H1 (cell line): ENCODE data around the gene ARSB. TPM values are rescaled to one million over a fixed set of nuclear protein-coding genes. Genes with fewer than 3 reads are reported as not detected.

Source experiments
- CTCF ChIA-PET: fragments of 300-600 bp; sonication (Branson Sonifier 250); formaldehyde crosslinking; loops from one replicate; lab custom pipeline; 2021; ENCODE audit not compliant: partially characterized antibody; lab: Charles Lee
- POLR2A ChIA-PET: fragments of 300-600 bp; sonication (Branson Sonifier 250); formaldehyde crosslinking; loops from one replicate; lab custom pipeline; 2021; ENCODE audit warnings: inconsistent platforms; ENCODE audit not compliant: partially characterized antibody; lab: Charles Lee
- DNase-seq, 2 experiments: peaks; one replicate each; pipeline versions ENCODE4 v3.0.0 to v3.0.0-alpha.2; 2010 to 2022; ENCODE audit warnings: low spot score in 2 of 2, low read depth in 1 of 2, mixed read lengths in 1 of 2
- FAIRE-seq: peaks from 2 replicates; lab custom pipeline; 2011; peaks lifted over from hg19 to GRCh38; lab: Jason Lieb, UNC
- H2AFZ ChIP-seq: 2 replicates; pipeline ENCODE4 v1.8.1; 2012; ENCODE audit warnings: low read length, inconsistent platforms
- H2AK5ac ChIP-seq: 2 replicates; pipeline ENCODE4 v1.6.1; 2013; ENCODE audit warnings: low read depth, low read length
- H2BK120ac ChIP-seq: replicated peaks from 2 replicates; pipeline ENCODE3; 2013; ENCODE audit warnings: low read depth, low read length, inconsistent platforms
- H2BK12ac ChIP-seq: 2 replicates; pipeline ENCODE4 v1.6.1; 2013; ENCODE audit warnings: low read depth, low read length
- H2BK15ac ChIP-seq: 2 replicates; pipeline ENCODE4 v1.6.1; 2013; ENCODE audit warnings: low read length
- H2BK20ac ChIP-seq: 2 replicates; pipeline ENCODE4 v1.6.1; 2013; ENCODE audit warnings: low read length
- H2BK5ac ChIP-seq: 2 replicates; pipeline ENCODE4 v1.6.1; 2013; ENCODE audit warnings: low read depth, low read length
- H3K14ac ChIP-seq: 2 replicates; pipeline ENCODE4 v1.6.1; 2013; ENCODE audit warnings: inconsistent platforms; ENCODE audit not compliant: insufficient read length
- H3K18ac ChIP-seq: 2 replicates; pipeline ENCODE4 v1.6.1; 2013; ENCODE audit warnings: low read length; ENCODE audit errors: extremely low read depth
- H3K23ac ChIP-seq: 2 replicates; pipeline ENCODE4 v1.6.1; 2013; ENCODE audit warnings: inconsistent platforms; ENCODE audit not compliant: insufficient read length
- H3K23me2 ChIP-seq: 2 replicates; pipeline ENCODE4 v1.6.1; 2013; ENCODE audit warnings: low read depth, low read length
- H3K27ac ChIP-seq: 2 replicates; pipeline ENCODE4 v1.6.1; 2011; ENCODE audit warnings: low read depth, low read length, inconsistent platforms
- H3K27me3 ChIP-seq, 4 experiments: replicated peaks in 1 of 4; 1 replicate in 1 of 4; 2 replicates in 3 of 4; pipeline versions ENCODE4 v1.6.1 to v1.8.1; 2011 to 2013; ENCODE audit warnings: low read length in 3 of 4, mild to moderate bottlenecking in 3 of 4, inconsistent platforms in 2 of 4, mixed read lengths in 2 of 4, moderate library complexity in 1 of 4; ENCODE audit not compliant: control insufficient read depth in 3 of 4, insufficient read depth in 3 of 4; ENCODE audit errors: extremely low read depth in 1 of 4
- H3K36me3 ChIP-seq, 4 experiments: 2 replicates each; pipeline versions ENCODE4 v1.6.1 to v1.8.1; 2011 to 2013; ENCODE audit warnings: mild to moderate bottlenecking in 4 of 4, low read length in 3 of 4, moderate library complexity in 2 of 4, control low read depth in 1 of 4, inconsistent platforms in 1 of 4; ENCODE audit not compliant: insufficient read depth in 4 of 4, control insufficient read depth in 2 of 4
- H3K4ac ChIP-seq: replicated peaks from 2 replicates; pipeline ENCODE3; 2013; ENCODE audit warnings: low read length, low read depth, mixed read lengths, inconsistent platforms; ENCODE audit not compliant: insufficient read length
- H3K4me1 ChIP-seq, 4 experiments: replicated peaks in 1 of 4; 1 replicate in 1 of 4; 2 replicates in 3 of 4; pipeline versions ENCODE4 v1.6.1 to v1.8.1; 2011 to 2013; ENCODE audit warnings: low read length in 3 of 4, inconsistent platforms in 2 of 4, mixed read lengths in 1 of 4; ENCODE audit not compliant: insufficient read depth in 4 of 4, control insufficient read depth in 3 of 4
- H3K4me2 ChIP-seq, 2 experiments: 2 replicates each; pipeline versions ENCODE4 v1.6.1 to v1.8.1; 2011 to 2013; ENCODE audit warnings: low read depth in 2 of 2, low read length in 2 of 2, control low read depth in 1 of 2, inconsistent platforms in 1 of 2, mild to moderate bottlenecking in 1 of 2; ENCODE audit not compliant: insufficient read depth in 1 of 2
- H3K4me3 ChIP-seq, 4 experiments: fragments of 200-600, 300-600 bp in 1 of 4; sonication (generic), shearing (Covaris generic), sonication (Bioruptor Twin) in 1 of 4; 2 replicates each; pipeline versions ENCODE4 v1.5.1 to v1.8.1; 2011 to 2016; ENCODE audit warnings: low read length in 4 of 4, low read depth in 3 of 4, control low read depth in 2 of 4, inconsistent platforms in 2 of 4, mild to moderate bottlenecking in 2 of 4, mixed read lengths in 1 of 4, moderate library complexity in 1 of 4; ENCODE audit not compliant: insufficient read depth in 2 of 4; ENCODE audit errors: extremely low read depth in 1 of 4
- H3K56ac ChIP-seq: replicated peaks from 2 replicates; pipeline ENCODE3; 2013; ENCODE audit warnings: low read depth, mild to moderate bottlenecking, mixed read lengths, low read length, inconsistent platforms; ENCODE audit not compliant: insufficient read length
- H3K79me1 ChIP-seq: 2 replicates; pipeline ENCODE4 v1.6.1; 2013; ENCODE audit warnings: low read depth, low read length, control low read depth
- H3K79me2 ChIP-seq, 2 experiments: 2 replicates each; pipeline versions ENCODE4 v1.6.1 to v1.8.1; 2012 to 2013; ENCODE audit warnings: low read length in 2 of 2, mild to moderate bottlenecking in 2 of 2, inconsistent platforms in 1 of 2; ENCODE audit not compliant: insufficient read depth in 2 of 2, control insufficient read depth in 1 of 2
- H3K9ac ChIP-seq, 4 experiments: replicated peaks in 1 of 4; 1 replicate in 1 of 4; 2 replicates in 3 of 4; pipeline versions ENCODE4 v1.6.1 to v1.8.1; 2011 to 2013; ENCODE audit warnings: low read depth in 3 of 4, low read length in 3 of 4, control low read depth in 2 of 4, mild to moderate bottlenecking in 2 of 4, moderate library complexity in 2 of 4, inconsistent platforms in 1 of 4; ENCODE audit errors: extremely low read depth in 1 of 4
- H3K9me3 ChIP-seq, 2 experiments: 2 replicates each; pipeline versions ENCODE4 v1.6.1 to v1.8.1; 2012 to 2013; ENCODE audit warnings: mild to moderate bottlenecking in 2 of 2, moderate library complexity in 2 of 2, control low read depth in 1 of 2, inconsistent platforms in 1 of 2, low read depth in 1 of 2, low read length in 1 of 2, mixed read lengths in 1 of 2; ENCODE audit not compliant: insufficient read depth in 2 of 2
- H4K20me1 ChIP-seq, 2 experiments: replicated peaks in 1 of 2; 2 replicates each; pipeline versions ENCODE3 to v1.8.1; 2011 to 2013; ENCODE audit warnings: inconsistent platforms in 2 of 2, low read length in 2 of 2, mild to moderate bottlenecking in 1 of 2; ENCODE audit not compliant: insufficient read depth in 2 of 2, control insufficient read depth in 1 of 2
- H4K5ac ChIP-seq: 2 replicates; pipeline ENCODE4 v1.6.1; 2013; ENCODE audit warnings: low read length, low read depth, mixed read lengths, inconsistent platforms; ENCODE audit not compliant: insufficient read length
- H4K8ac ChIP-seq: 2 replicates; pipeline ENCODE4 v1.8.0; 2013; ENCODE audit warnings: mild to moderate bottlenecking, moderate library complexity, low read length, inconsistent platforms; ENCODE audit not compliant: insufficient read depth; ENCODE audit errors: extremely low read depth
- H4K91ac ChIP-seq: replicated peaks from 2 replicates; pipeline ENCODE3; 2013; ENCODE audit warnings: low read length, mixed read lengths, inconsistent platforms; ENCODE audit not compliant: insufficient read length
- CBX8 ChIP-seq: fragments of 300-800, 300-1000 bp; sonication (generic); IDR thresholded peaks from 2 replicates; pipeline ENCODE4 v1.7.1; 2016; ENCODE audit warnings: low read depth, low read length, borderline replicate concordance
- CHD1 ChIP-seq: IDR thresholded peaks from 2 replicates; pipeline ENCODE4 v1.6.1; 2012; ENCODE audit warnings: low read depth, low read length, improper control_type of control experiment
- EGR1 ChIP-seq: IDR thresholded peaks from 2 replicates; pipeline ENCODE4 v1.6.1; 2011; ENCODE audit warnings: low read depth, low read length, borderline replicate concordance
- HDAC6 ChIP-seq: IDR thresholded peaks from one replicate; pipeline ENCODE4 v1.7.1; 2012; ENCODE audit warnings: low read depth, mild to moderate bottlenecking, inconsistent platforms, low read length, moderate library complexity
- JUND ChIP-seq: IDR thresholded peaks from 2 replicates; pipeline ENCODE4 v1.6.1; 2011; ENCODE audit warnings: mild to moderate bottlenecking, improper control_type of control experiment, low read length
- KDM4A ChIP-seq: IDR thresholded peaks from one replicate; pipeline ENCODE4 v1.7.1; 2012; ENCODE audit warnings: low read depth, mild to moderate bottlenecking, moderate library complexity, low read length, inconsistent platforms; ENCODE audit not compliant: severe bottlenecking
- NANOG ChIP-seq: IDR thresholded peaks from 2 replicates; pipeline ENCODE4 v1.6.1; 2011; ENCODE audit warnings: low read length, low read depth, mild to moderate bottlenecking, inconsistent platforms; ENCODE audit not compliant: insufficient read depth, poor library complexity, severe bottlenecking
- NRF1 ChIP-seq: IDR thresholded peaks from 2 replicates; pipeline ENCODE4 v1.6.1; 2011; ENCODE audit warnings: mild to moderate bottlenecking, low read depth, low read length, improper control_type of control experiment
- POU5F1 ChIP-seq: IDR thresholded peaks from 2 replicates; pipeline ENCODE4 v1.6.1; 2011; ENCODE audit warnings: low read depth, mild to moderate bottlenecking, low read length, moderate library complexity
- TAF7 ChIP-seq: optimal IDR thresholded peaks from 2 replicates; pipeline ENCODE3; 2011; ENCODE audit warnings: low read depth, mild to moderate bottlenecking, inconsistent platforms, low read length, moderate library complexity, borderline replicate concordance
- TEAD4 ChIP-seq: IDR thresholded peaks from 2 replicates; pipeline ENCODE4 v1.6.1; 2012; ENCODE audit warnings: low read depth, low read length, inconsistent platforms, mixed read lengths
- USF2 ChIP-seq: IDR thresholded peaks from 2 replicates; pipeline ENCODE4 v1.6.1; 2011; ENCODE audit warnings: low read length, improper control_type of control experiment
- WGBS, 2 experiments: shearing (Covaris generic) in 1 of 2; methylation state at CpG; one replicate each; pipeline versions ENCODE4 v1.1.6 to v1.1.7; 2013 to 2015; ENCODE audit warnings: low lambda C conversion rate in 2 of 2, mixed read lengths in 2 of 2, inconsistent platforms in 1 of 2, low coverage in 1 of 2, missing lambda C conversion rate in 1 of 2; ENCODE audit not compliant: insufficient replicate concordance in 2 of 2, insufficient coverage in 1 of 2, insufficient read length in 1 of 2; ENCODE audit errors: extremely low coverage in 1 of 2, missing lambda C conversion rate in 1 of 2; 5-methylcytosine and 5-hydroxymethylcytosine counted together
- polyA plus RNA-seq, 7 experiments: library from polyadenylated mRNA; depleted of rRNA in 3 of 7; stranded (reverse) in 5 of 7; unstranded in 2 of 7; fragments of >200 nt in 5 of 7; fragments of 200-250 nt in 2 of 7; gene quantifications; 1 replicate in 5 of 7; 2 replicates in 1 of 7; 4 replicates in 1 of 7; pipeline versions ENCODE4 v1.2.1 to v1.2.3, GENCODE V29; 2011 to 2013; ENCODE audit warnings: missing spikeins in 2 of 7, mixed read lengths in 2 of 7
- total RNA-seq: library from RNA; stranded (reverse); fragmentation: NEBNext Ultra II Directional; extraction: Animal tissue kit (Norgen Biotek cat#: 25700); gene quantifications from 2 replicates; pipeline ENCODE4 v1.2.1, GENCODE V29; 2021

ARSB gene
- total and polyA plus RNA-seq, 2 of the 8 experiments (the other 6 are each of a cell fraction or from before 2014, with no cell fraction given): 6.4 to 13.9 TPM

GRCh38 chr5:78925129-78925876 is 59.8 kb downstream of the ARSB start:
- FAIRE-seq (no peak), DNase-seq (no peak)
- no peak overlapping the region for H2BK20ac ChIP-seq
- ChIA-PET POLR2A (no interaction called here), CTCF (interaction anchor here (1.0 kb wide), 1 partner anchor 38 kb away, joined by 3 read pairs; no protein-coding TSS in a partner anchor)
- H3K27ac ChIP-seq: no peak overlapping the region
- no peaks in the 10 kb centered on the region for H3K79me2 ChIP-seq
- no peaks in the 10 kb centered on the region for H4K20me1 ChIP-seq
- no peak overlapping the region for H3K4me3 ChIP-seq
- H2BK5ac ChIP-seq: no peak overlapping the region
- no peak overlapping the region for H2BK12ac ChIP-seq
- H2AFZ ChIP-seq: no peak overlapping the region
- no peak overlapping the region for H3K4me2 ChIP-seq
- no peak overlapping the region for H3K23ac ChIP-seq
- H3K4ac ChIP-seq: no peak overlapping the region
- no peak overlapping the region for H3K56ac ChIP-seq
- no peak overlapping the region for H4K91ac ChIP-seq
- H3K79me1 ChIP-seq: no peaks in the 10 kb centered on the region
- no peak overlapping the region for H2BK120ac ChIP-seq
- H2AK5ac ChIP-seq: no peak overlapping the region
- H3K23me2 ChIP-seq: no peaks in the 10 kb centered on the region
- no peaks in the 10 kb centered on the region for H3K9me3 ChIP-seq
- whole genome bisulfite sequencing, 2 experiments: 78% methylated on average over 6 of the region's 6 CpGs; no CpG with 5 or more reads in 1 of the 2 experiments
- no peak overlapping the region for H3K18ac ChIP-seq
- H2BK15ac ChIP-seq: no peak overlapping the region
- H3K14ac ChIP-seq: no peak overlapping the region
- peaks cover 0 to 16% (median 6%) of the 10 kb centered on the region in 4 experiments; a peak in 5 of 7 replicates for H3K4me1 ChIP-seq
- no peak overlapping the region for H4K5ac ChIP-seq
- H3K9ac ChIP-seq: no peak overlapping the region
- no peak overlapping the region for H4K8ac ChIP-seq
- H3K27me3 ChIP-seq: no peaks in the 10 kb centered on the region
- H3K36me3 ChIP-seq: no peaks in the 10 kb centered on the region
- TF ChIP-seq JUND (no peak), TAF7 (no peak), HDAC6 (no peak), EGR1 (no peak), POU5F1 (no peak), USF2 (no peak), TEAD4 (no peak), KDM4A (no peak), CHD1 (no peak), CBX8 (no peak), NRF1 (no peak), NANOG (no peak)
